Measurements from ENCODE around the gene CCDC6.

CCDC6 gene

DNA sequence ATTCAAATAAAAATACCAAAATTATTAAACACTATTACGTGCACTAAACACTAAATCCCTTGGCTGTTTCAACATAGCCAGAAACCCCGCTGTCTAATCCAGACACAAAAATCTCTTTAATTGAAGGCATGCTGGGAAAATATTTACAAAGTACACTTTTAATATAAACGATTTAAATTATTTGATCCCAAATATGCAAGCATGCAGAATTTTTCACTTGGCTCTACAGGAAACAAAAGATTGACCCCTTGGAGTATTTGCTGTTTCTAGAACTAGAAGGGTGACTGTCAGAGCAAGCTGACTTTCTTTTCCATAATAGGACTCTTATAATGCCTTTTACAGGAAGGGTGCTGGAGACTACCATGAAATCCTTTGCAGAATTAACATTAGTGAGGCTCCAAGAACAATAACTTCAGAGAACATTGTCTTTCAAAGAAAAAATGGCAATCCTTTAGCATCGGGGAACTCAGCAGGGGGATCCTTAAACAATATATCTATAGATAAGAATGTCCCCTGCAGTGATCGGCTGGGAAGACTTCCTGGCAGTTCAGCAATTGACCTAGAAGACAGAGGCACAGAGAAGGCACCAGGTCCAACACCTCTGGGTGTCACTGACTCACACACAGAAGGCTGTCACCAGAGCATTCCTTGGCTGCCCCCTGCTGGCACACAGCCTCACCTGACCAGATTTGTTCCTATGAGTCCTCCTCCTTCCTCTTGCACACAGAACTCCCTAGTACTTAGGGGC is 97.3 kb downstream of the CCDC6 start:
- peak; percentile 75 for DNase-seq (ENCODE audit: low read depth)
- TF ChIP-seq MYC (IDR thresholded peaks at IDR 0.05; ENCODE audit: low read depth, low read length) (no peak), POLR2A (IDR thresholded peaks at IDR 0.05; ENCODE audit: extremely low read depth, insufficient read length) (no peak)
- TF ChIP-seq, protein P1, sequence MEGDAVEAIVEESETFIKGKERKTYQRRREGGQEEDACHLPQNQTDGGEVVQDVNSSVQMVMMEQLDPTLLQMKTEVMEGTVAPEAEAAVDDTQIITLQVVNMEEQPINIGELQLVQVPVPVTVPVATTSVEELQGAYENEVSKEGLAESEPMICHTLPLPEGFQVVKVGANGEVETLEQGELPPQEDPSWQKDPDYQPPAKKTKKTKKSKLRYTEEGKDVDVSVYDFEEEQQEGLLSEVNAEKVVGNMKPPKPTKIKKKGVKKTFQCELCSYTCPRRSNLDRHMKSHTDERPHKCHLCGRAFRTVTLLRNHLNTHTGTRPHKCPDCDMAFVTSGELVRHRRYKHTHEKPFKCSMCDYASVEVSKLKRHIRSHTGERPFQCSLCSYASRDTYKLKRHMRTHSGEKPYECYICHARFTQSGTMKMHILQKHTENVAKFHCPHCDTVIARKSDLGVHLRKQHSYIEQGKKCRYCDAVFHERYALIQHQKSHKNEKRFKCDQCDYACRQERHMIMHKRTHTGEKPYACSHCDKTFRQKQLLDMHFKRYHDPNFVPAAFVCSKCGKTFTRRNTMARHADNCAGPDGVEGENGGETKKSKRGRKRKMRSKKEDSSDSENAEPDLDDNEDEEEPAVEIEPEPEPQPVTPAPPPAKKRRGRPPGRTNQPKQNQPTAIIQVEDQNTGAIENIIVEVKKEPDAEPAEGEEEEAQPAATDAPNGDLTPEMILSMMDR (IDR thresholded peaks at IDR 0.05; ENCODE audit: low read depth, low read length) = peak; percentile 81
- H3K4me3 ChIP-seq (ENCODE audit: low read depth, low read length) = no peak overlapping the region

DNA sequence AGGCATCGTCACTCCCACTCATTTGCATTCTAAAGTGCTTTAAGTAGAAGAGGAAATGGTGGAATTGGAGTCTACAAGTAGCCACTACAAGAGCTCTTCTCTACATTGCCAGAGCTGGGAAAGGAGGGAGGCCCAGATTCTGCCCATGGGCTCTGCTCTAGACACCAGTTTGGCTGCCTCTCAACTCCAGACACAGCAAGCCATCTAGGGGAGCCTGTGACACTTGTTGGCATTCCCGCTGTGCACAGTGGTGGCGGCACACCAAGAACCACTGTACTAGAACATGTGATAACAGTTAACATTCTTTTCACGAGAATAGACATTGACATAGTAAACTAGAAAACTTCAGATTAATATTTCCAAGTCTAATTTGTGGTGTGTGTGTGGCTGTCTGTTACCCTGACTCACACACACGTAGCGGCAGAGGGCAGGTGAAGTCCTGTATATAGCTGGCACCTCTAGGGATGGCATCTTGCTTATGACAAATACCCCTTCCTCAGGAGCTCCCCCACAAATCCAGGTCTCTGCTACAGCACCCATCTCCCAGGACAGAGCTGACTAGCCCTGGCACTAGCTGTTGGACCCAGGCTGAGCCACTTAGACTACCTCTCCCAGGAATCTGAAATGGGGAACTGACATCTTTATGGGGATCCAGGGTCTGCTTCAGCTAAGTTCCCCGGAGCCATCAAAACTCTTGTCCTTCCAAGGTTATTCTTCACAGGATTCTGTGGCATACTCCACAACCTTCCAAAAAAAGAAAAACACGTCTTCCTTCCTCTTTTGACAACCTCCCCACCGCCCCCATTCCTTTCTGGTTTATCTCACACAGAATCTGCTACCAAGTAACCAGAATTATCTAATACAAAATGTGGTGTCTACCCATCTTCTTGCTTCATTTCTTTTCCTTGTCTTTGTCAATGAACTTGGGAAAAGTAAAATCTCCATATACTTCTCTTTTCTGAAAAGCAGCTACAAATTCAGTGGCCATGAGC is 98.4 kb downstream of the CCDC6 start:
- no peak for DNase-seq (ENCODE audit: low read depth)
- TF ChIP-seq, protein P1 (IDR thresholded peaks at IDR 0.05; ENCODE audit: low read depth, low read length) = no peak
- TF ChIP-seq, protein P2, sequence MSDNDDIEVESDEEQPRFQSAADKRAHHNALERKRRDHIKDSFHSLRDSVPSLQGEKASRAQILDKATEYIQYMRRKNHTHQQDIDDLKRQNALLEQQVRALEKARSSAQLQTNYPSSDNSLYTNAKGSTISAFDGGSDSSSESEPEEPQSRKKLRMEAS (IDR thresholded peaks at IDR 0.05; ENCODE audit: low read depth, low read length) = no peak
- no peak overlapping the region for H3K4me3 ChIP-seq (ENCODE audit: low read depth, low read length)

DNA sequence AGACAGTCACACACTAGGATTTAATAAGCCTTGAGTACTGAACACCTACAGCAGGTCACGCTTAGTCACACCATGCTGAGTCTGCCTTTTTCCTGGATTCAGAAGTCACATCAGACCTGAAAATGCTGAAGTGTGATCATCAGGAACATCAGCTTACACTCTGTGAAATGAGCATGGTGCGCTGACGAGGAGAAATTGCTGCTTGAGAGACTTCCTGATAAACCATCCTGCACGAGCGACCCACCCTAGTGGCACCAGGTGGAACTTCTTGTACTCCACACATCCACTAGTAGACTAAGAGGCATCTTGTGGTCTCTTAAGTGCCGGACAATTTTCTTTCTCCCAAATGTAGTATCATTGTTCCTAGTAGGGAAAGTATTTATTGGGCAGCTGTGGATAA is 101.3 kb downstream of the CCDC6 start:
- TF ChIP-seq, protein P2 (IDR thresholded peaks at IDR 0.05; ENCODE audit: low read depth, low read length) = peak; percentile 36
- TF ChIP-seq, protein P1 (IDR thresholded peaks at IDR 0.05; ENCODE audit: low read depth, low read length) = peak; percentile 53
- no peak for TF ChIP-seq POLR2A (IDR thresholded peaks at IDR 0.05; ENCODE audit: extremely low read depth, insufficient read length)
- no peak for TF ChIP-seq MYC (IDR thresholded peaks at IDR 0.05; ENCODE audit: low read depth, low read length)
- H3K4me3 ChIP-seq (ENCODE audit: low read depth, low read length) = no peak overlapping the region
- DNase-seq (ENCODE audit: low read depth) = peak; percentile 55

DNA sequence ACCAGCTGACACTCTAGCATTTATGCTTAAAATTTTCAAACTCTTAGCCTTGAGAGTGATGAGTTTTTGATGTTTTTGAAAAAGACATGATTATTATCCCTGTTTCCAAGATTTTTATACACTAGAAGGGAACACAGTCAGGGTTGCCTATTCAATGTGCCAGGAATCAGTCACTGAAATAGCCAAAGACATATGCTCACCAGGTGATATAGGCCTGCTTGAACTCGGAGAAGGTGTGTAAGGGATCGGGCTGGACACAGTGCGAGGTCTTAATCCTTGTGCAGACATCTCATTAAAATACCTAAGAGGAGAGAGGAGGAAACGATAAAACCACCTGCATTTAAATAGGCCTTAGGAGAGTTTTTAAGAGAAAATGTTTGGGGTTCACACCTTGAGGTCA is 102.1 kb downstream of the CCDC6 start:
- TF ChIP-seq MYC (IDR thresholded peaks at IDR 0.05; ENCODE audit: low read depth, low read length) = no peak
- TF ChIP-seq POLR2A (IDR thresholded peaks at IDR 0.05; ENCODE audit: extremely low read depth, insufficient read length) = no peak
- TF ChIP-seq, protein P1 (IDR thresholded peaks at IDR 0.05; ENCODE audit: low read depth, low read length) = no peak
- TF ChIP-seq, protein P2 (IDR thresholded peaks at IDR 0.05; ENCODE audit: low read depth, low read length) = no peak
- no peak overlapping the region for H3K4me3 ChIP-seq (ENCODE audit: low read depth, low read length)
- DNase-seq (ENCODE audit: low read depth) = no peak

DNA sequence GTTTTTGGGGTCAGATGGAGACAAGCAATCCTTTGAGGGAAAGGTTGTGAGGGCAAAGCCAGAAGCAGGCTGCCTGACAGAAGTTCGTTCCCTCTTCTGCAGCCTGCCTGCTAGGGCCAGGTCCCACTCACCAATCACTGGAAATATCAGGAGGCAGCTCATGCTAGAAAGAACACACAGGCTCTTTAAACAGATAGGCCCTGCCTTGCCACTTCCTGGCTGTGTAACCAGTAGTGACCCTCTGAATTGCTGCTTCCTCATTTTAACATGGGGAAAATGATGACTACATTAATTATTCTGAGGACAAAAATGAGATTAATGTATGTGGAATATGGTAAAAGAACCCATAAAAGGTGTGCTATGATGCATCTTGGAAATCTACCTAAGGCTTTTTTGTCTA is 102.6 kb downstream of the CCDC6 start:
- TF ChIP-seq POLR2A (IDR thresholded peaks at IDR 0.05; ENCODE audit: extremely low read depth, insufficient read length) (no peak), MYC (IDR thresholded peaks at IDR 0.05; ENCODE audit: low read depth, low read length) (no peak)
- TF ChIP-seq, protein P1 (IDR thresholded peaks at IDR 0.05; ENCODE audit: low read depth, low read length) = no peak
- TF ChIP-seq, protein P2 (IDR thresholded peaks at IDR 0.05; ENCODE audit: low read depth, low read length) = no peak
- peak; percentile 61 for DNase-seq (ENCODE audit: low read depth)
- no peak overlapping the region for H3K4me3 ChIP-seq (ENCODE audit: low read depth, low read length)
